Measurements from ENCODE around the gene CLDN6. TPM values are rescaled to one million over a fixed set of nuclear protein-coding genes. Genes with fewer than 3 reads are reported as not detected.

Gene CLDN6
- total and polyA plus RNA-seq, 9 of the 15 experiments (the other 6 are each of a cell fraction or from before 2014, with no cell fraction given), result 0.22 to 0.75 (median 0.38) TPM; not detected in 3

DNA sequence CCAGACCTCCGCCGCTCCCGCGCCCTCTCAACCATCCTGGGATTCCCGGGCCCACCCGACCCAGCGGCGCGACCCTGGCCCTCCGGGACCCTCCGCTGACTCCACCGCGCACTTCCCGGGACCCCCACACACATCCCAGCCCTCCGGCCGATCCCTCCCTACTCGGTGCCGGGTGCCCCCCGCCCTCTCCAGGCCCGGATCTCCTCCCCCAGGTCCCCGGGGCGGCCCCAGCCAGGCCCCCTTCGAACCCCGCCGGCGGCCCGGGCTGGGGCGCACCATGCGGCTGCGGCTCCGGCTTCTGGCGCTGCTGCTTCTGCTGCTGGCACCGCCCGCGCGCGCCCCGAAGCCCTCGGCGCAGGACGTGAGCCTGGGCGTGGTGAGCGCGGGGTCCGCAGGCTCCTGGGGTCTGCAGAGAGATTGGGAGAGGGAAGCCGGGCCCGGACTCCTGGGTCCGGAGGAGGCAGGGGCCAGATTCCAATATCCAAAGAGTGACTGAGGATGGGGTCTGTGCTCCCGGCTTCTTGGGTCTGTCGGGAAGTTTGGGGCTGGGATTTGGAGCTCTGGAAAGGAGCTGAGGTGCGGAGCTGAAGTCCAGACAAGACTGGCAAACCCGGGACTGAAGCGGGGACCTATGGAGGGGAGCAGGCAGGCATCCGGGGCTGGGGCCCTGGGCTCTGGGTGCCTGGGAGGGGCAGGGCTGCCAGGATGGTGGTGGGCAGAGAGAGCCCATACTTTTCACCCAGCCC, 28.8 kb upstream of the CLDN6 start:
- no peak overlapping the region; a peak in 1 of 4 replicates for H3K9ac ChIP-seq (ENCODE audit: insufficient read depth in 1 of 2, low read depth in 2 of 2, low read length in 2 of 2)

More for the DNA sequence above, 28.8 kb upstream of the CLDN6 start:
- Histone ChIP-seq H3K27me3 (ENCODE audit: control insufficient read depth in 2 of 2, insufficient read depth in 2 of 2, low read length in 2 of 2) (peaks cover 19 to 62% of the 10 kb centered on the region in 2 experiments; a peak in 4 of 5 replicates), H3K9me3 (replicated peaks; ENCODE audit: control insufficient read depth, insufficient read depth, low read depth, low read length) (no peaks in the 10 kb centered on the region), H3K36me3 (ENCODE audit: control insufficient read depth, insufficient read depth, low read length) (no peaks in the 10 kb centered on the region), H3K4me3 (no peak overlapping the region), H3K4me2 (ENCODE audit: insufficient read depth, low read length) (no peak overlapping the region), H4K20me1 (replicated peaks; ENCODE audit: control insufficient read depth, insufficient read depth, low read length) (no peaks in the 10 kb centered on the region; the same call in 1 of the 2 replicates), H3K4me1 (replicated peaks in 1 of 2; ENCODE audit: control insufficient read depth in 2 of 2, insufficient read depth in 2 of 2, low read length in 2 of 2) (peaks cover 3 to 26% of the 10 kb centered on the region in 2 experiments; a peak in 3 of 5 replicates), H3K79me2 (ENCODE audit: control insufficient read depth, insufficient read depth, low read length) (no peaks in the 10 kb centered on the region), H3K9me1 (ENCODE audit: control insufficient read depth, insufficient read depth, low read length) (no peaks in the 10 kb centered on the region), H3K27ac (ENCODE audit: extremely low read depth, low read depth, low read length) (no peak overlapping the region), H2AFZ (ENCODE audit: low read depth, low read length) (no peak overlapping the region)
- no peak for TF ChIP-seq E2F3 (CRISPR knock-in tag; IDR thresholded peaks at IDR 0.05)
- TF ChIP-seq STAG1 (CRISPR knock-in tag; IDR thresholded peaks at IDR 0.05; ENCODE audit: borderline replicate concordance), result no peak
- peak; percentile 35; the same call in 1 of the 2 replicates for TF ChIP-seq POLR2G (IDR thresholded peaks at IDR 0.05; ENCODE audit: low read depth, low read length)
- TF ChIP-seq YY1 (IDR thresholded peaks at IDR 0.05; ENCODE audit: borderline replicate concordance in 1 of 3, control insufficient read depth in 1 of 3, extremely low read depth in 1 of 3, insufficient read depth in 3 of 3, insufficient read length in 1 of 3, insufficient replicate concordance in 2 of 3, low read depth in 1 of 3, low read length in 2 of 3), result no peak
- in situ Hi-C loops (cut with MboI) (no loop called here), intact Hi-C loops (cut with micrococcal nuclease) (no loop called here)
- POLR2A ChIA-PET, result interaction anchor here (0.5 to 1.9 kb wide), 3 partner anchors 15 to 35 kb away, joined by 3 to 6 read pairs (median 3); partner anchors contain the start of genes HCFC1R1 and THOC6
- CTCF ChIA-PET (ENCODE audit: low intra/inter-chr PET ratio), result no interaction called here
- 30% methylated on average over 22 of the region's 54 CpGs for WGBS (ENCODE audit: insufficient coverage, low coverage, missing lambda C conversion rate)
- no peak for FAIRE-seq
- ATAC-seq, result no peak
- no TSS peak for BruUV-seq (replicated peaks)
- no peak for DNase-seq (ENCODE audit: extremely low read depth in 1 of 4, low spot score in 3 of 4)

All from K562 (cell line).